RPMI7951 (cell line): ENCODE results near the gene AGAP1. TPM values are rescaled to one million over a fixed set of nuclear protein-coding genes. Genes with fewer than 3 reads are reported as not detected.

Experiments used
- DNase-seq: peaks from one replicate; pipeline ENCODE4 v3.0.0-alpha.2; 2012; ENCODE audit warnings: low read depth
- total RNA-seq: library from RNA; depleted of rRNA; stranded (reverse); fragments of >200 nt; shearing (Covaris generic); gene quantifications from 2 replicates; pipeline ENCODE4 v1.2.3, GENCODE V29; 2014

Gene AGAP1
- total RNA-seq, 1 experiment from 2014 or later = 5.4 TPM

GRCh38 chr2:235634435-235635158, 140.8 kb downstream of the AGAP1 start:
- peak; percentile 17 for DNase-seq

GRCh38 chr2:235636546-235636945, 142.7 kb downstream of the AGAP1 start:
- no peak for DNase-seq

GRCh38 chr2:235637896-235638295, 144.1 kb downstream of the AGAP1 start:
- DNase-seq = no peak

- DNase-seq = no peak
These were observed 144.9 kb downstream of the AGAP1 start for GRCh38 chr2:235638541-235639427.

GRCh38 chr2:235639428-235639773, 145.6 kb downstream of the AGAP1 start:
- peak; percentile 82 for DNase-seq

- no peak for DNase-seq
These were observed 146.0 kb downstream of the AGAP1 start for GRCh38 chr2:235639885-235640284.

- DNase-seq = no peak
These were observed 146.5 kb downstream of the AGAP1 start for GRCh38 chr2:235640377-235640776.

GRCh38 chr2:235640926-235641723, 147.3 kb downstream of the AGAP1 start:
- no peak for DNase-seq

GRCh38 chr2:235641956-235642355, 148.1 kb downstream of the AGAP1 start:
- DNase-seq = no peak

- DNase-seq = peak; percentile 79
These were observed 148.7 kb downstream of the AGAP1 start for GRCh38 chr2:235642446-235643098.

- DNase-seq = no peak
These were observed 150.1 kb downstream of the AGAP1 start for GRCh38 chr2:235643680-235644511.

- no peak for DNase-seq
These were observed 153.4 kb downstream of the AGAP1 start for GRCh38 chr2:235647264-235647663.

GRCh38 chr2:235647877-235648276, 154.0 kb downstream of the AGAP1 start:
- no peak for DNase-seq

GRCh38 chr2:235649418-235649817, 155.6 kb downstream of the AGAP1 start:
- no peak for DNase-seq

GRCh38 chr2:235651643-235652042, 157.8 kb downstream of the AGAP1 start:
- DNase-seq = no peak

- DNase-seq = no peak
These were observed 160.4 kb downstream of the AGAP1 start for GRCh38 chr2:235654103-235654813.

GRCh38 chr2:235658351-235659174, 164.7 kb downstream of the AGAP1 start:
- no peak for DNase-seq

- DNase-seq = peak; percentile 89
These were observed 166.0 kb downstream of the AGAP1 start for GRCh38 chr2:235659767-235660322.
